Left kidney (tissue), 2 donors: ENCODE results near the gene HDAC10. TPM values are rescaled to one million over a fixed set of nuclear protein-coding genes. Genes with fewer than 3 reads are reported as not detected.

ENCODE experiments used
- DNase-seq: peaks from one replicate; pipeline ENCODE4 v3.0.0-alpha.2; 2013
- polyA plus RNA-seq: library from polyadenylated mRNA; unstranded; fragments of 120-200 nt; gene quantifications from one replicate; pipeline ENCODE4 v1.2.1, GENCODE V29; 2013; ENCODE audit not compliant: insufficient read length

The HDAC10 gene
- polyA plus RNA-seq, 1 donor: 21.7 TPM

DNA sequence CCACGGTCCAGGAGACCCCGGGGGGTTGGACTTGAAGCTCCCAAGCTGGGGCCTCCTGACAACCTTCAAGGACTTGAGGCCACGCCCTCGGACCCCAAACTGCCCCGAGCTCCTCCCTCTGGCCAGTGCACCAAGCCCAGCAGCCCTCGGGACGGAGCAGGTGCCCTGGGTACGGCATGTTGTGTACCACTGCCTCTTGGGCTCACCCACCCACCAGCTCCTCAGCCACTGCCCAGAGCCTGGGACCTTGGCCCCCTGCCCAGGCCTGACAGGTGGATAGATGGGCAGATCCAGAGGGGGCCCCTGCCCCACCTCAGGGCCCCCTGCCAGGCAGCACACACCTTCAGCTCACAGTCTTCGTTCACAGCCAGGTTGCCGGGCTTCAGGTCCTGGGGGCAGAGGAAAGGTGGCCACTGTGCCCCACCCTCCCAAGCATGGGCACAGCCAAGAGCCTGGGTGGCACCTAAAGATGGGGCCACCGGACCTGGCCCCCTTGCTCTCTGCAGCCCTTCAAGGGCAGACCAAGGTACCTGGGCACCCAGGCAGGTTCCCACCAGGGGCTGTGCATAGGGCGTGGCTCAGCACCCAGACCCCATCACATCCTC is 5.3 kb upstream of the HDAC10 start:
- no peak for DNase-seq

DNA sequence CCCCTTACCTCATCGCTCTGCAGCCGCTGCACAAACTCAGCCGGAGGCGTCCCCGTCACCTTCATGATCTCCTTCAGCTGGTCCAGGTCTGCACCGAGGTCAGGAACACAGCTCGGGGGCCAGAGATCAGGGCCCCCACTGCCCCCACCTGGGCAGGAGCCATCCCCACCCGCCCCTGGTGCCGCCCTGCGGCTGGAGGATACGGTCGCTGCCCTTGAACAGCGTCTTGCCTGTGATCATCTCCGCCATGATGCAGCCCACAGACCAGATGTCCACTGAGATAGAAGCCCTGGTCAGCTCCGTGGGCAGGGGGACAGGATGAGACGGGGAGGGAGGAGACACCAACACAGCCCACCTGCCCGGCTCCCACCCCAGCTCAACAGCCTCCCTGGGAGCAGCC is 4.5 kb upstream of the HDAC10 start:
- no peak for DNase-seq

DNA sequence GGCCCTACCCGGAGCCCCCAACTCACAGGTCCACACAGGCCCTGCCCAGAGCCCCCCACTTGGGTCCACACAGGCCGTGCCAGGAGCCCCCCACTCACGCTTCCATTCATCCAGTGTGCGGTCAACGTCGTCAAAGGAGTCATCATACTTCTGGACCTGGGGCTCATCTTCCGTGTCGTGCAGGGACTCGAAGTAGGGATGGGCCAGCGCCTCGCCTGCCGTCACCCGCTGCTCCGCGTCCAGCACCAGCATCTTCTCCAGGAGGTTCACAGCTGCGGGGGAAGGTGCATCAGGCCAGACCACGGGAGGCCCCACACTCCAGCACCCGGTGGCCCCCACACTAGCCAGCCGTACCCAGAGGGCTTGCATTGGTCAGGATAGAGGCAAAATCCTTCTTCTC is 4.0 kb upstream of the HDAC10 start:
- no peak for DNase-seq

DNA sequence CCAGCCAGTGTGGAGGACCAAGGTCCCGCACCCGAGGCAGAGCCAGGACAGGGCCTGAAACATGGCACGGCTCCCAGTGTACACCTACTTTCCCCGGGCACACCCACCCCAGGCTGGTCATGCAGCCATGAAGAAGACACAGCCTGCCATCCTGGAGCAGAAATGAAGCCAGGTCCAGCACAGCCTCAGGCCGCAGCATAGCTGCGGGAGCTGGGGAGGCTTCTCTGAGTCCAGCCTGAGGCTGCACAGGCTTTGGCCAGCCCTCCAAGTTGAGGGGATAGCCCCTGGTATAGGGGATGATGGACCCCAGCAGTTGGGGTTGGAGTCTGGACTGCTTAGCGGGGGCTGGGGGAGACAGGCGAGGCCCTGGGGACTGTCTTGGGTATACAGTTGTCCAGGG is 2.9 kb upstream of the HDAC10 start:
- no peak for DNase-seq

DNA sequence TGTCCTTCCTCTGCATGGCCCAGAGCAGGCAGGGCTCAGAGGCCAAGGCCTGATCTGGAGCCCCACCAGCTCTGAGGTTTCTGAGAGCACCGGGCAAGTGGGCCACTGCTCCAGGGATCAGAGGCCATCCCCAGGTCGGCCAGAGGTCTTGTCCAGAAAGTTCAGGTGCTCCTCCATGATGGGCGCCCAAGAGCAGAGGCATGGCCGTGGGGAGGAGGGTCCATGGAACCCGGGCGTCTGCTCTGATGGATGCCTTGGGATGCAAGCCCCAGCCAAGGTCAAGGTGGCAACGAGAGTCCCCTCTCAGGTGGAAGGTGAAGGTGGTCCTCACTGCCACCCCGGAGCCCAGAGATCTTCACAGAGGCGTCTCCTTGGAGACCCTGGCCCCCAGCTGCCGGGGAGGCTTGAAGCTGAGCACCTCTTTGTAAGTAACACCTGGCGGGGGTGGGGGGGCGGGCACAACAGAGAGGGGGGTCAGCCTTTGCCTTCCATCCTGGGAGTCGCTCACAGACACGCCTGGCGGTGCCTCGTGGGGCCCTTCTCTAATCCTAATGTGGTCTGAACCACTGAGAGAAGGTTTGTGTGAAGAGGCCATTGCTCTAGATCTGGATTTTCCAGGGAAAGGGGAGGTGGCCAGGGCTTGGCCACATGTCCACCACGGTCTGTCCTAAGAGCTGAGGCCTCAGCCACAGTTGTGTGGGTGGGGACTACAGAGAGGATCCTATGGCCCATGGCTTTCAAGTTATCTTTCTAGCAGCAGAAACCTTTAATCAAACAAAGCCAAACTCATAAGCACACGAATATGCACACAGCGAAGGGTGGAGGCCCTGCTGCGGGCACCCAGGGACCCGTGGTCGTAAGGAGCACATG is 2.2 kb upstream of the HDAC10 start:
- no peak for DNase-seq

DNA sequence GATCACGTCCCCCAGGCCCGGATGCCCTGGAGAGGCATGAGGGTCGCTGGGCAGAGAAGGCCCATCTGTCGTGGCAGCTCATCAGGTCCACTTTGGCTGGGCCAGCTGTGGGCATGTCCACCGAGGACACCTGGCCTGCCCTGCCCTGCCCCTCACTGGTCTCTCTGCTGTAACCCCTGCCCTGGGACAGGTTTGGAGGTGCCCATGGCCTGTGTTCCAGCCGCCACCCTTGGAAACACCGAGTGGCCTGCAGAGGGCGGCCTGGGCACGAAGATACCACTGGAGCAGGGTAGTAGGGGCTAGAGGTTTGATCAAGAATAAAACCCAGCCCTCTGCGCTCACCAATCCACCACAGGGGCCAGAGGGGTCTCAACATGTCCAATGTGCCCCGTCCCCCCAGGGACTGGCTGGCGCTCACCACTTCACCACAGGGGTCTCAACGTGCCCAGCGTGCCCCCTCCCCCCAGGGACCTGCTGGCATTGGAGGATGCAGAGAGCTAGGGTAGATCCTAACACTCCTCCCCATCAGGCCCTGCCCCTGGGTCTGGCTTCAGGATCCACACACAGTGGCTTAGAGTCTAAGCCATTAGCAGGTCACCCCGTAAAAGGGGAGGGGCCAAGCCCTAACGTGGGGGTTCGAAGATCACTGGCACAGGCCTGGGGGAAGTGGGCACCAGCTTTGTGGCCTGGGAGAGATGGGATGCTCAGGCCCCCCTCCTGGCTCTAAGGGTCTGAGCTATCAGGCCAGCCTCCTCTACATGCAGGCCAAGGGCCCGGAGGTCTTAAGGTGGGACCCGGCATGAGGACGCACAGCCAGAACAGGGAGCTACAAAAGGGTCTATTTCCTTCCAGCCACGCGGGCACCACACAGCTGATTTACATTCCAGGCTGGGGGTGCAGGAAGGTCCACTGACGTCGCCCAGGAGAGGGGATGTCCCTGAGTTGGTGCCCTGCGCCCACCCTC is 1.3 kb upstream of the HDAC10 start:
- DNase-seq: no peak

DNA sequence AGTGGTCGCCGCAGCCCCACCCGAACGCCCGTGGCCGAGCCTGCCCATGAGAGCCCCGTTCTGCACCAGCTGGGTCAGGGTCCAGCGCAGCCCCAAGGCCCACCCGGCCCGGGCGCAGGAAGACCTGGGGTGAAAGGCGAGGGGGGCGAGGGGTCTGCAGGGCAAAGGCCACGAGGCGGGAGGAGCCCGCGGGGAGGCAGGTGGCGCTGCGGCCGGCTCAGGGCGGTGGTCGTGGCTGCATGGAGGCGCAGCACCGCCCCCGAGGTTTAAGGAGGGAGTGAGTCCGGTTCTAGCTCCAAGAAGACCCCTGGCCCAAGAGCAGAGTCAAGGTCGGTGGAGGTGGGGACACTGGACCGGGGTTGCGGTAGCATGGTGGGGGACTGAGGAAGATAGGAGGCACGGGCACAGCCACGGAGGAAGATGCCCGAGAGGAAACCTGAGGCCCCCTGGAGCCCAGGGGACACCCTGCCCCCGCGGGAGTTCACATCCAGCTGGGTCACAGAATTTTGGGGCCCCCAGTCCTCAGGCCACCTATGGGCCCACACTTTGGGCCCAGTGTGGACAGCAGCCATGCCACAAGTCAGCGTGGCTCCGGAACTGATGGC is 514 bp upstream of the HDAC10 start:
- no peak for DNase-seq

DNA sequence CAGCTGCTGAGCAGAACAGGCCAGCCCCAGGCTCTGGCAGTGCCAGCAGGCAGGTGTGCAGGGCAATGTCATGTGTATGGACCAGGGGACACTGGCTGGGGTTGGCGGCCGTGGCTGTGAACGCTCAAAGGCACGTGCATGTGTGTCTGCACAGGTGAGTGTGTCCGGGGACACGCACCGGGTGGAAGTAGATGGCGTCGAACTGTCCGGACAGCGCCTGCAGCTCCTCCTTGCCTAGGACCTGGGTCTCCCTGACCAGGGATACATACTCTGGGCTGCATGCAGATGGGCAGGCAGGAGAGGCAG is 863 bp downstream of the HDAC10 start:
- no peak for DNase-seq

DNA sequence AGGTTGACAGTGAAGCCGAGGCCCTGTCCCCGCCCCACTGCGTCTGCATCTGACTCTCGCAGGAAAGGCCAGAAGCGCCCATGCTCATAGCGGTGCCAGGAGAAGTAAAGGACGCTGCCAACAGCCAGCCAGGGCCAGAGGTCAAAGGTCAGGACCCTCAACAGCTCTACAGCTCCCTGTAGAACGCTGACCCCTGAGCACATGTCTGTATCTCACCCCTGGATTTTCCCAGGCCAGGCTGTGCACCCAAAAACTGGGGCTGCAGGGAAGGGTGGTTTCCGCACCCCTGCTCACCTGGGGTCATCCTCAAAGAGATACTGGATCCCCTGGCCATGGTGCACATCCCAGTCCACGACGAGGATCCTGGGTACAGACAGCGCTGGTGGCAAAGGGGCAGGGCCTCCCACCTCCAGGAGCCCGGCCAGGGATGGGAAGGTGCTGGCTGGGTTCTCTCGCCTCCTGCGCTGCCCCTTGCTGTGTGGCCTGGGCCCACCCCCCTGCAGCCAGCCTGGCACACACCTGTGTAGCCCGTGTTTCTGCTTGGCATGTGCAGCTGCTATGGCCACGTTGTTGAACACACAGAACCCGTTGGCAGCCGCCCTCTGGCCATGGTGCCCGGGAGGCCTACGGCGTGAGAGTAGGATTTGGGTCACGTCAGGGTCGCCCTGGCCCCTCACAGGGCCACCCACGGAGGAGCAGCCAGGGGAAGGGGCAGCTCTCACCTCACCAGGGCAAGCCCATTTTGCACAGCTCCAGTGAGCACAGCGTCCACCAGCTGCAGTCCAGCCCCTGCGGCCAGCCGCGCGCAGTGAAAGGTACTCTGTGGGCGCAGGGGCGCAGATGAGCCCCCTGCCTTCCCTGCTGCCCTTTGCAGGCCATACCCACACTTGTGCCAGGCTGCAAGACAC is 1.5 kb downstream of the HDAC10 start:
- DNase-seq: no peak

DNA sequence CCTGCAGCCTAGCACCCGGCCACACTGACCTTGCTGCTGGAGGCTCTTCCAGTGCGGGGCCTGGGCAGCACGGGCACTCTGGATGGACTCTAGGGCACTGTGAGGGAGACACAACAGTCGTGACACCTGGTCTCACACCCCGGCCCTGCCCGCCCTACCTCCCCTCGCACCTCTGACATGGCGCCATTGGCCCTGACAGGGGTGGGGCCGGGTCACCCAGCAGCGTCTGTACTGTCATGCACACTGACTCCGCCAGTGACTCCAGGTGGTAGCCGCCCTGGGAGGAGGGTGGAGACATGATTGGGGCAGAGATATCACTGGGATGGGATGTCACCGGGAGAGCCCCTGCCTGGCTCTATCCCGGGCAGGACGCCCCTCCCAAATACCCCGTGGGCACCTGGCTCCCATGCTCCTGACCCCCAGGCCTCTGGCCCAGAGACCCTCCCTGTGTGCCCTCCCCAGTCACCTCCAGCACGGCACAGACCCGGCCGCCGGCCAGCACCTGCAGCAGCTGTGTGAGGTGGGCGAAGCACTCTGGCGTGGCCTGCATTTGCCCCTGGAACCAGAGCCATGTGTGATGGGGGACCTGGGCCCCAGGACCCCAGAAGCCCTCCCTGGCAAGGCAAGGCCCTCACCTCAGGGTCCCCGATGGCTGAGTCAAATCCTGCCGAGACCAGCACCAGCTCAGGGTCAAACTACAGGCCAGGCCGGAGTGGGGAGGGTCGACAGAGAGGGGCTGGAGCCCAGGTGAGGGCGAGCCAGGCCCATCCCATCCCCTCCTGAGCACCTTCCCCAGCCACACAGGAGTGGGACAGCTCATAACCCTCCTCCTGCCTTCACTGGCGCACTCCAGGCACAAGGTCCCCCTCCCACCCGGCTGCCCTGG is 2.6 kb downstream of the HDAC10 start:
- no peak for DNase-seq

DNA sequence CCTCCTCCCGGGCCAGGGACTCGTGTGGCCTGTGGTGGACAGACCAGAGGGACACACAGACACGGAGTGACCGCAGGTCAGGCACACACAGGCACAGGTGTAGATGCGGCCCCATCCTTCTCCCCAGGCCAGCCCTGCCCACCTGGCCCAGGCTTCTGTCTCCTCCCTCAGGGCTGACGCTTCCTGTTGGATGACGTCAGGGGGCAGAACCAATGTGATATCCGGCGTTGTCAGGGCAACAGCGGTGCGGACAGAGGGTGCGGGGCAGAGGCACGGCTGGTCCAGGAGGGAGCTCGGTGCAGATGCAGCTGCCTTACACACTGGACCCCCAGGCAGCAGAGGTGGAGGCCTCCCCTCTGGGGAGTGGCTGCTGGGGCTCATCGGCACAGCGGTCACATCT is 3.3 kb downstream of the HDAC10 start:
- DNase-seq: no peak

DNA sequence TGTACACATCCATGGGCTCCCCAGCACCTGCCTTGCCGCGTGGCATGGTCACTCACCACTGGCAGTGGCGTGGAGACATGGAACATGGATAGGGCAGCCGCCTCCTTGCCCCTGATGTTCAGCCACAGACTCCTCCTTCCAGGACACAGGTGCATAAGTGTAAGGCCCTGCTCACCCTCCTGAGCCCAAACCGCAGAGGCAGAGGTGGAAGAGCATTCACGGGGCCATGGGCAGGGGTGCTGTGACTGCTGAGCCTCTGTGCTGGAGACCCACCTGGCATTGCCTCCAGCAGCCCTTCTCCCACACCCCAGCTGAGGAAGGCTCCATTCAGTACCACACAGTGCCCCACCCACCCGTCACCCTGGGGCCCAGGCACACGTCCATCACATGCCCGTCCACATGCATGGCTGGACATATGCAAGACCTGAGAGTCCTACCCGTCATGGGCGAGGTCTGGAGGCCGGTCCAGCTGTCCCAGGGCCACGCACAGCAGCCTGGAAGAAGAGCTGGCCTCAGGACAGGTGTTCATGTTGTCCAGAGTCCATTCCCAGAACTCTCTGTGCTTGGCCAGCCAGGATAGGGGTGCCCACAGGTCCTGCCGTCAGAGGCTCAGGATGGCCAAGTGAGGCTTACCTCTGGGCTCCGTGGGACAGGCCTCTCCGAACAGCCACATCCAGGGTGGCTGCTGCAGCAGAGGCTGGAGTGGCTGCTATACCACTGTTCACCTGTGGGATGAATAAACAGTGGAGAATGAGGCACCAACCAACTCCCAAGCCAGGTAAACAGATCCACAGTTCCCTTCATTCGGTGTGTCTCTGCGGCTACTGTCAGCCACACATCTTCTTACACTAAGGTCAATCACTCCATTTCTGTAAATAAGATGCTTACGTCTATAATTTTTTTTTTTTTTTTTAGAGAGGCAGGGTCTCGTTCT is 4.6 kb downstream of the HDAC10 start:
- DNase-seq: no peak

DNA sequence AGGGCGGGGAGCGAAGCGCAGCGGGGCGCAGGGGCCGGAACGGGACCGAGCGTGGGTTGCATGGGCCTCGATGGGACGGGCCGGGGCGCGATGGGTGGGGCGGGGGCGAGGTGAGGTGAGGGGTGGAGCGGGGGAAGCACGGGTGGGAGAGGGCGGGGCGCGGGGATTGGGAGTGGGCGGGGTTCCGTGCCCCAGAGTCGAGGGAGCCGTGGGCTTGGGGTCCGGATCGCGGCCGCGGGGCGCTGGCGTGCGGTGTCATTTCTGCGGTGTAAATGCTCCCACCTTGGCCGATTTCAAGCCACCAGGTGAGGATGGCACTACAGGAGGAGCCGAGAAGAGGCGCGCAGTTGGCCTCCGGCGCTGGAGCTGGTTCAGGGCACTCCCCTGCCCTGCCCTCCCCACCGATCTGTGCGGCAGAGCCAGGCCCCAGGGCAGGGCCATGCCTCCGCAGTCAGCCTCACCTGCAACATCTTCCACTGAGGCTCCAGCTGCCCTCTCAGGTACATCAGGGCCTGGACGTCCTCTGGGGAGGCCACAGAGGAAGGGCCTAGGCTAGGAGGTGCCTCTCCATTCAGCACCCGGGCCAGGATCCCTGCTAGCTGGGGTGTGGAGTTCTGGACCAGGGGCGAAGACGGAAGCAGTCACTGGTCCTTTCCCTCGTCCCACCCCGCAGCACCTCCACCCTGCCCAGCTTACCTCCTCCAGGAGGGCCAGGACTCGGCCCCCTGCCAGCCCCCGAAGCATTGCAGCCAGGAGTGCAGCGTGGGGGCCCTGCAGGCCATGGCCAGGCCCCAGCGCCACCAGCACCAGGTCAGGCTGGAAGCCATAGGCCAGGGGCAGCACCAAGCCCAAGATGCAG is 5.6 kb downstream of the HDAC10 start:
- no peak for DNase-seq

DNA sequence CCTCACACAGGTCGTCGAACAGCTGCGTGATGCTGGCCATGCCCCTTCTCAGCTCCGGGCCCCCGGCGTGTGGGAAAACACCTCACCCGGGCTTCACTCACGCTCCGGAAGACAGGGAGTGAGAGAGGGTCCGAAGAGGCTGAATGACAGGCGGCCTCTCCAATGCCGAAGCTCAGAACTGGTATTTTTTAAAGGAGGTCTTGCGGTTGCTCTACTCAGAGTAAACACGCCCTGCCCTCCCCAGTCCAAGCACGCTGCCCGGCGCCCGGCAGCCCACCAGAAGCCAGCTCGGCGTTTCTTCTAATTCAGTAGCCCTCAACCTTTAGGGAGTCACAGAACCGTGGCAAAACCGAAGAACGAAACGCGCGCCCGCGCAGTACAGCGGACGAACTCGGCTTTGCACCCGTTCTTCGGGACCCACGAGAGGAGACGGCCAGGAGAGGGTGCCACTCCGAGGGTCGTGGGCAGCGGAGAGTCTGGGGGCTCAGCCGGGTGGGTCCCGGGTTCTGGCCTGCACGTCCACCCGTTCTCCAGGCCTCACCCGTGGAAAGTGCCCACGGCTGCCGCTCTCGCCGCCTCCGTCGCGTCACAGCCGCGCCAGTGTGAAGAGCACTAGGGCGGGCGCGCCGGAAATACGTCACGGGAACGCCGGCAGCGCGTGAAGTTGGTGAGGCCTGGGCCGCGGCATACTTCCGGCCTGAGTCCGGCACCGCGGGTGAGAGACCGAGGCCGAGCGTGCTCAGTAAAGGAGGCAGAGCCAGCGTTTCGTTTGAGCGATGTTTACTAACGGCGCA is 6.4 kb downstream of the HDAC10 start, which contains the start of gene TUBGCP6:
Gene TUBGCP6, minus strand, starts transcription at position 604 of the 794 bp plus-strand sequence. Its CDS starts 564 bp downstream, at position 40.
- DNase-seq: peak; percentile 93

DNA sequence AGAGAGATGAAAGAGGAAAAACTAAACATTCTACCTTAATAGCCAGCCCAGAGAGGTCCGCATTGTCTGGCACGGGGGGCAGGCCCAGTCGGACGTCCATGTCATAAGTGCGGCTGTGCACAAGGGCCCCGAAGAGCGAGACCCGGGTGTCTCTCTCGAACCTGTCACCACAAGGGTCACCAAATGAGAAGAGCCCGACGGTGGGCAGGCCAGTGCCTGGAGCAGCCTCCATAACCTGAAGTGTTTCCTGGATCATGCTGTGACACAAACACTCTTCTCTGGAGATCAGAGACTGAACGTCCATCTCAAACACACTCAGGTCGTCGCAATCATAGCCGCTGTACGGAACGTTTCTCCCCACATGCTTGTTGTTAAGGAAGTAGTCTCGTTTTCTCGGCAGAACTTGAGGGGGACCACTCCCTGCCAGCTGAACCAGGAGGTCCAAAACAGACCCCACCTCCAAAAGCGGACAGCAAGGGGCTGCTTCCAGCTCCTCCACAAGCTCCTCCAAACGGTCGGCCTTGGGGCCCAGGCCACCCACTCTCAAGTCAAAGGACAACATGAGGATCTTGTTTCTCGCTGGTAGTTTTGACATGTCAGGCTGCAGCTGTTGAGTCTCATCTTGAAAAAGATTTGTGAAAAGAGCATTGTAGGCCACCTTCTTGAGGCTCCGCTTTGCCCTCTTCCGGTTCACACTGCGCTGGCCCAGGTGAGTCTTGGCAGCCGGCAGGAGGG is 7.2 kb downstream of the HDAC10 start:
- DNase-seq: no peak

DNA sequence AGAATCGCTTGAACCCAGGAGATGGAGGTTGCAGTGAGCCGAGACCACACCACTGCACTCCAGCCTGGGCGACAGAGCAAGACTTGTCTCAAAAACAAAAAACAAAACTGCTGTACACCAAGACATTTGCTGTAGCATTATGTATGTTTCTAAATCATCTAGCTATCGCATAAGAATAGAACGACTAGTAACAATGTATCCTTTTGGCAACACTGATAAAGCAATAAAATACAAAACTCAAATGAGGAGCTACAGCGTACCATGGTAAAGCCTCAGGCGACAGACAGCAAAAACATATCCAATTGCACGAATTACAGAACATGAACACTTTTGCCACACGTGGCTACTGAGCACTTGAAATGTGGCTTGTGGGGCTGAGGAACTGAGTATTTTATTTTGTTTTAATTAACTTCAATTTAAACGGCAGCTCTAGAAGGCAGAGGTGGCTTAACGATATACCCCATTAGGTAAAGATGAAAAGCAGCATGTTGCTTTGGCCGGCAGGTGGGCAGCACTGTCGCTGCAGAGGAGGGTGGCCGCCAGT is 8.6 kb downstream of the HDAC10 start:
- DNase-seq: no peak
